Transverse colon (tissue), 4 donors: ENCODE data around the gene ACBD6.

ENCODE experiments used
- EP300 ChIP-seq: sonication (generic); formaldehyde crosslinking; IDR thresholded peaks from one replicate; pipeline ENCODE4 v1.6.1; 2017; ENCODE audit warnings: antibody characterized with exemption, low read depth
- POLR2A ChIP-seq: fragments of 450-650 bp; IDR thresholded peaks from one replicate; pipeline ENCODE4 v1.6.1; 2016; ENCODE audit warnings: antibody characterized with exemption, mild to moderate bottlenecking, moderate library complexity
- POLR2AphosphoS5 ChIP-seq, 3 donors: sonication (generic); formaldehyde crosslinking; IDR thresholded peaks; one replicate each; pipeline ENCODE4 v1.6.1; 2016; ENCODE audit warnings: antibody characterized with exemption in 3 of 3
- TF ChIP-seq, protein P1 (sequence below), 5 experiments: fragments of 200-600 bp in 3 of 5; fragments of 450-650 bp in 2 of 5; sonication (generic) in 3 of 5; IDR thresholded peaks; 1 replicate in 2 of 5; 2 replicates in 3 of 5; pipeline ENCODE4 v1.5.1; 2016 to 2017; ENCODE audit warnings: antibody characterized with exemption in 5 of 5, inconsistent platforms in 3 of 5, mild to moderate bottlenecking in 2 of 5, moderate library complexity in 1 of 5

DNA sequence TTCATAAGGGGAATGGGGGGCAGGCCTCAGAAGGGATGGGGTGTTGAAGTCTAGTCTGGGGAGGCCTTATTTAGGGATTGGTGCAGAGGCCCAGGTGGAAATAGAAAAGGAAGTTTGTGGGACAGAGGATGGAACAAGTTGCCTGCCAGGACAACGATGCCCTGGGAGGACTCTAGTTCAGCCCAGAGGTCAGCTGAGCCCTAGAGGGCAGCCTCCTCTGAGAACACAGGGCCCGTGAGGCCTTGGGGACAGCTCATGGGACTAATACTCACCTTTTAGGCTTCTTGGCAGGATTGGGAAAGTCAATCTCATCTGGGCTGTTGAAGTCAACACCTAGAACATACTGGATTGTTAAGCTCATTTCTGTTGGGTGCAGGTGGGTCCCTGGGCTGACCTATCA lies 229.3 kb downstream of the ACBD6 start:
- no peak for TF ChIP-seq EP300
- TF ChIP-seq, protein P1, sequence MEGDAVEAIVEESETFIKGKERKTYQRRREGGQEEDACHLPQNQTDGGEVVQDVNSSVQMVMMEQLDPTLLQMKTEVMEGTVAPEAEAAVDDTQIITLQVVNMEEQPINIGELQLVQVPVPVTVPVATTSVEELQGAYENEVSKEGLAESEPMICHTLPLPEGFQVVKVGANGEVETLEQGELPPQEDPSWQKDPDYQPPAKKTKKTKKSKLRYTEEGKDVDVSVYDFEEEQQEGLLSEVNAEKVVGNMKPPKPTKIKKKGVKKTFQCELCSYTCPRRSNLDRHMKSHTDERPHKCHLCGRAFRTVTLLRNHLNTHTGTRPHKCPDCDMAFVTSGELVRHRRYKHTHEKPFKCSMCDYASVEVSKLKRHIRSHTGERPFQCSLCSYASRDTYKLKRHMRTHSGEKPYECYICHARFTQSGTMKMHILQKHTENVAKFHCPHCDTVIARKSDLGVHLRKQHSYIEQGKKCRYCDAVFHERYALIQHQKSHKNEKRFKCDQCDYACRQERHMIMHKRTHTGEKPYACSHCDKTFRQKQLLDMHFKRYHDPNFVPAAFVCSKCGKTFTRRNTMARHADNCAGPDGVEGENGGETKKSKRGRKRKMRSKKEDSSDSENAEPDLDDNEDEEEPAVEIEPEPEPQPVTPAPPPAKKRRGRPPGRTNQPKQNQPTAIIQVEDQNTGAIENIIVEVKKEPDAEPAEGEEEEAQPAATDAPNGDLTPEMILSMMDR (IDR thresholded peaks at IDR 0.05), result no peak
- TF ChIP-seq POLR2A, result no peak
- TF ChIP-seq POLR2AphosphoS5 (IDR thresholded peaks at IDR 0.05), result no peak
